ENCODE results near the gene DKC1.

DNA sequence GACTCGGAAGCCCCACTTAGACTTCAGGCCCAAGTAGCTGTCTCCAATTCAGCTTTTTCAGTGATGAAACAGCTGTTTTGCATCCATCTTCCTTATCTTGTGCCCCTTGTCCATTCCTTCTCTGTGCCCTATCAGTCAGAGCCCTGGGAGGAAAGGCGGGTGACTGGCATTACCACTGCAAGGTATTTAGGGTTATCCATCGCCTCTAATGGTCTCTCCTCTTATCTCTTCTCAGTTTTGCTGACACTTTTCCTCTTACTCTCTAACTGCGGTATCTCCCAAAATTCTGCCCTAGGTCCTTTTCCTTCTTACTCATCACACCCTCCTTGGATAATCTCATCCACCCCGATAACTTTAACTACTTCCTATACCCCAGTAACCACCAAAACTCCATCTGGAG is 25.5 kb upstream of the DKC1 start:
- TF ChIP-seq, protein P1, sequence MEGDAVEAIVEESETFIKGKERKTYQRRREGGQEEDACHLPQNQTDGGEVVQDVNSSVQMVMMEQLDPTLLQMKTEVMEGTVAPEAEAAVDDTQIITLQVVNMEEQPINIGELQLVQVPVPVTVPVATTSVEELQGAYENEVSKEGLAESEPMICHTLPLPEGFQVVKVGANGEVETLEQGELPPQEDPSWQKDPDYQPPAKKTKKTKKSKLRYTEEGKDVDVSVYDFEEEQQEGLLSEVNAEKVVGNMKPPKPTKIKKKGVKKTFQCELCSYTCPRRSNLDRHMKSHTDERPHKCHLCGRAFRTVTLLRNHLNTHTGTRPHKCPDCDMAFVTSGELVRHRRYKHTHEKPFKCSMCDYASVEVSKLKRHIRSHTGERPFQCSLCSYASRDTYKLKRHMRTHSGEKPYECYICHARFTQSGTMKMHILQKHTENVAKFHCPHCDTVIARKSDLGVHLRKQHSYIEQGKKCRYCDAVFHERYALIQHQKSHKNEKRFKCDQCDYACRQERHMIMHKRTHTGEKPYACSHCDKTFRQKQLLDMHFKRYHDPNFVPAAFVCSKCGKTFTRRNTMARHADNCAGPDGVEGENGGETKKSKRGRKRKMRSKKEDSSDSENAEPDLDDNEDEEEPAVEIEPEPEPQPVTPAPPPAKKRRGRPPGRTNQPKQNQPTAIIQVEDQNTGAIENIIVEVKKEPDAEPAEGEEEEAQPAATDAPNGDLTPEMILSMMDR (IDR thresholded peaks at IDR 0.05), result no peak
- TF ChIP-seq POLR2AphosphoS5 (IDR thresholded peaks at IDR 0.05; ENCODE audit: low read depth, low read length), result no peak
- no peak for TF ChIP-seq SIN3A (IDR thresholded peaks at IDR 0.05; ENCODE audit: borderline replicate concordance, insufficient read depth, low read depth, low read length)
- TF ChIP-seq, protein P2, sequence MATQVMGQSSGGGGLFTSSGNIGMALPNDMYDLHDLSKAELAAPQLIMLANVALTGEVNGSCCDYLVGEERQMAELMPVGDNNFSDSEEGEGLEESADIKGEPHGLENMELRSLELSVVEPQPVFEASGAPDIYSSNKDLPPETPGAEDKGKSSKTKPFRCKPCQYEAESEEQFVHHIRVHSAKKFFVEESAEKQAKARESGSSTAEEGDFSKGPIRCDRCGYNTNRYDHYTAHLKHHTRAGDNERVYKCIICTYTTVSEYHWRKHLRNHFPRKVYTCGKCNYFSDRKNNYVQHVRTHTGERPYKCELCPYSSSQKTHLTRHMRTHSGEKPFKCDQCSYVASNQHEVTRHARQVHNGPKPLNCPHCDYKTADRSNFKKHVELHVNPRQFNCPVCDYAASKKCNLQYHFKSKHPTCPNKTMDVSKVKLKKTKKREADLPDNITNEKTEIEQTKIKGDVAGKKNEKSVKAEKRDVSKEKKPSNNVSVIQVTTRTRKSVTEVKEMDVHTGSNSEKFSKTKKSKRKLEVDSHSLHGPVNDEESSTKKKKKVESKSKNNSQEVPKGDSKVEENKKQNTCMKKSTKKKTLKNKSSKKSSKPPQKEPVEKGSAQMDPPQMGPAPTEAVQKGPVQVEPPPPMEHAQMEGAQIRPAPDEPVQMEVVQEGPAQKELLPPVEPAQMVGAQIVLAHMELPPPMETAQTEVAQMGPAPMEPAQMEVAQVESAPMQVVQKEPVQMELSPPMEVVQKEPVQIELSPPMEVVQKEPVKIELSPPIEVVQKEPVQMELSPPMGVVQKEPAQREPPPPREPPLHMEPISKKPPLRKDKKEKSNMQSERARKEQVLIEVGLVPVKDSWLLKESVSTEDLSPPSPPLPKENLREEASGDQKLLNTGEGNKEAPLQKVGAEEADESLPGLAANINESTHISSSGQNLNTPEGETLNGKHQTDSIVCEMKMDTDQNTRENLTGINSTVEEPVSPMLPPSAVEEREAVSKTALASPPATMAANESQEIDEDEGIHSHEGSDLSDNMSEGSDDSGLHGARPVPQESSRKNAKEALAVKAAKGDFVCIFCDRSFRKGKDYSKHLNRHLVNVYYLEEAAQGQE (IDR thresholded peaks at IDR 0.05; ENCODE audit: insufficient read depth in 1 of 2, low read depth in 2 of 2, low read length in 1 of 2), result no peak
- TF ChIP-seq TCF7L2 (IDR thresholded peaks at IDR 0.05; ENCODE audit: low read depth, low read length), result no peak

Measured in Panc1 (cell line).